Measurements from ENCODE around the gene CHST1. TPM values are rescaled to one million over a fixed set of nuclear protein-coding genes. Genes with fewer than 3 reads are reported as not detected.

CHST1 gene
- total and polyA plus RNA-seq, 10 of the 15 experiments (the other 5 are each of a cell fraction or from before 2014, with no cell fraction given): not detected

DNA sequence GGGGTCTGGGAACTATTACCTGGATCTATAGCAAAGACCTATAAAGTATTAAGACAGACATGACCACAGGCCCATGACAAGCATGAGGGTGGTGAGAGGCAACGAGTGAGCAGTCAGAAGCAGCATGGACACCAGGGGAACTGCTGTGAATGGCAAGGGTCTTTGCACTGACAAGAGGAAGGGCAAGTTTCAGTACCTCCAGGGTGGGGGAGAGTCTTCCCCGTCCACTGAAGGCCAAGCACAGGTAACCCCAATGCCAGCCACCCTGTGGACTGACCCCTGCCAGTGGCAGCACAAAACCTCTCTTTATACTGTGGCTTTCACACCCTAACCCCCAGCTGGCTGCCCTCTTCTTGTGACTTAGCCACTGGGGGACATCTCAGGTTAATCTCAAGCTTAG lies 55.5 kb downstream of the CHST1 start (continued):
- TF ChIP-seq, protein P1, sequence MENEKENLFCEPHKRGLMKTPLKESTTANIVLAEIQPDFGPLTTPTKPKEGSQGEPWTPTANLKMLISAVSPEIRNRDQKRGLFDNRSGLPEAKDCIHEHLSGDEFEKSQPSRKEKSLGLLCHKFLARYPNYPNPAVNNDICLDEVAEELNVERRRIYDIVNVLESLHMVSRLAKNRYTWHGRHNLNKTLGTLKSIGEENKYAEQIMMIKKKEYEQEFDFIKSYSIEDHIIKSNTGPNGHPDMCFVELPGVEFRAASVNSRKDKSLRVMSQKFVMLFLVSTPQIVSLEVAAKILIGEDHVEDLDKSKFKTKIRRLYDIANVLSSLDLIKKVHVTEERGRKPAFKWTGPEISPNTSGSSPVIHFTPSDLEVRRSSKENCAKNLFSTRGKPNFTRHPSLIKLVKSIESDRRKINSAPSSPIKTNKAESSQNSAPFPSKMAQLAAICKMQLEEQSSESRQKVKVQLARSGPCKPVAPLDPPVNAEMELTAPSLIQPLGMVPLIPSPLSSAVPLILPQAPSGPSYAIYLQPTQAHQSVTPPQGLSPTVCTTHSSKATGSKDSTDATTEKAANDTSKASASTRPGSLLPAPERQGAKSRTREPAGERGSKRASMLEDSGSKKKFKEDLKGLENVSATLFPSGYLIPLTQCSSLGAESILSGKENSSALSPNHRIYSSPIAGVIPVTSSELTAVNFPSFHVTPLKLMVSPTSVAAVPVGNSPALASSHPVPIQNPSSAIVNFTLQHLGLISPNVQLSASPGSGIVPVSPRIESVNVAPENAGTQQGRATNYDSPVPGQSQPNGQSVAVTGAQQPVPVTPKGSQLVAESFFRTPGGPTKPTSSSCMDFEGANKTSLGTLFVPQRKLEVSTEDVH (IDR thresholded peaks at IDR 0.05; ENCODE audit: low read depth, partially characterized antibody): no peak
- TF ChIP-seq NBN (IDR thresholded peaks at IDR 0.05) (no peak), MEF2A (IDR thresholded peaks at IDR 0.05; ENCODE audit: insufficient read depth, low read depth, low read length) (no peak)
- TF ChIP-seq, protein P2, sequence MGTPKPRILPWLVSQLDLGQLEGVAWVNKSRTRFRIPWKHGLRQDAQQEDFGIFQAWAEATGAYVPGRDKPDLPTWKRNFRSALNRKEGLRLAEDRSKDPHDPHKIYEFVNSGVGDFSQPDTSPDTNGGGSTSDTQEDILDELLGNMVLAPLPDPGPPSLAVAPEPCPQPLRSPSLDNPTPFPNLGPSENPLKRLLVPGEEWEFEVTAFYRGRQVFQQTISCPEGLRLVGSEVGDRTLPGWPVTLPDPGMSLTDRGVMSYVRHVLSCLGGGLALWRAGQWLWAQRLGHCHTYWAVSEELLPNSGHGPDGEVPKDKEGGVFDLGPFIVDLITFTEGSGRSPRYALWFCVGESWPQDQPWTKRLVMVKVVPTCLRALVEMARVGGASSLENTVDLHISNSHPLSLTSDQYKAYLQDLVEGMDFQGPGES (IDR thresholded peaks at IDR 0.05): no peak
- TF ChIP-seq, protein P3, sequence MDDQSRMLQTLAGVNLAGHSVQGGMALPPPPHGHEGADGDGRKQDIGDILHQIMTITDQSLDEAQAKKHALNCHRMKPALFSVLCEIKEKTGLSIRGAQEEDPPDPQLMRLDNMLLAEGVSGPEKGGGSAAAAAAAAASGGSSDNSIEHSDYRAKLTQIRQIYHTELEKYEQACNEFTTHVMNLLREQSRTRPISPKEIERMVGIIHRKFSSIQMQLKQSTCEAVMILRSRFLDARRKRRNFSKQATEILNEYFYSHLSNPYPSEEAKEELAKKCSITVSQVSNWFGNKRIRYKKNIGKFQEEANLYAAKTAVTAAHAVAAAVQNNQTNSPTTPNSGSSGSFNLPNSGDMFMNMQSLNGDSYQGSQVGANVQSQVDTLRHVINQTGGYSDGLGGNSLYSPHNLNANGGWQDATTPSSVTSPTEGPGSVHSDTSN (IDR thresholded peaks at IDR 0.05; ENCODE audit: insufficient replicate concordance, low read depth, low read length): no peak

DNA sequence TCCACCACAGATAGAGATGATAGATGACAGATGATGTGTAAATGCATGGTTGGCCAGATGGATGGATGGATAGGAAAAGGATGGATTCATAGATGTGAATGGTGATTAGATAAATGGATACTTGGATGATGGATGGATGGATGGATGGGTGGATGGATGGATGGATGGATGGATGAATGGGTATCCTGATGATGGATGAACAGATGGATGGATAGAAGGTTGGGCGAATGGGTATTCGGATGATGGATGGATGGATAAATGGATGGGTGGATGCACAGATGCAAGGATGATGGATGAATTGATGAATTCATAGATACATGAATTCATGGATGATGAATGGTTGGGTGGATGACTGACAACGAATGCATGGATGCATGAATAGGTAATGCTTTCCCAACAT lies 56.1 kb downstream of the CHST1 start:
- Histone ChIP-seq H3K9ac (ENCODE audit: control insufficient read depth, insufficient read depth, low read length) (no peak overlapping the region), H3K9me3 (replicated peaks; ENCODE audit: control insufficient read depth, insufficient read depth, low read length) (no peaks in the 10 kb centered on the region), H3K27me3 (replicated peaks in 1 of 2; ENCODE audit: control insufficient read depth in 2 of 2, insufficient read depth in 2 of 2, low read length in 1 of 2) (peaks cover 0 to 1% of the 10 kb centered on the region in 2 experiments; a peak in 1 of 4 replicates), H2AFZ (ENCODE audit: control insufficient read depth, low read depth, low read length) (no peak overlapping the region), H4K20me1 (ENCODE audit: control insufficient read depth, insufficient read depth) (no peaks in the 10 kb centered on the region; the same call in 1 of the 2 replicates), H3K79me2 (ENCODE audit: control insufficient read depth, insufficient read depth, low read length) (no peaks in the 10 kb centered on the region), H3K27ac (ENCODE audit: control insufficient read depth, insufficient read depth) (no peak overlapping the region), H3K4me2 (ENCODE audit: control insufficient read depth, insufficient read depth) (no peak overlapping the region), H3K4me1 (ENCODE audit: control insufficient read depth, insufficient read depth, low read length) (no peaks in the 10 kb centered on the region), H3K4me3 (no peak overlapping the region), H3K36me3 (ENCODE audit: control insufficient read depth in 2 of 2, insufficient read depth in 2 of 2, low read length in 1 of 2) (no peaks in the 10 kb centered on the region)
- DNase-seq (ENCODE audit: low read depth, low spot score) (no peak), ATAC-seq (no peak), FAIRE-seq (no peak)
- SMC1A ChIA-PET (ENCODE audit: uncharacterized antibody, unreplicated experiment): no interaction called here
- BruUV-seq (replicated peaks): no TSS peak
- 35% methylated on average over 3 of the region's 3 CpGs for WGBS (ENCODE audit: insufficient coverage, insufficient replicate concordance, low lambda C conversion rate, missing lambda C conversion rate)
- in situ Hi-C loops (cut with MboI) (no loop called here), intact Hi-C loops (cut with micrococcal nuclease; ENCODE audit: unreplicated experiment) (no loop called here)
- CTCF ChIA-PET: no interaction called here
- RAD21 ChIA-PET (ENCODE audit: unreplicated experiment): no interaction called here
- POLR2A ChIA-PET: no interaction called here
- TF ChIP-seq, protein P4, sequence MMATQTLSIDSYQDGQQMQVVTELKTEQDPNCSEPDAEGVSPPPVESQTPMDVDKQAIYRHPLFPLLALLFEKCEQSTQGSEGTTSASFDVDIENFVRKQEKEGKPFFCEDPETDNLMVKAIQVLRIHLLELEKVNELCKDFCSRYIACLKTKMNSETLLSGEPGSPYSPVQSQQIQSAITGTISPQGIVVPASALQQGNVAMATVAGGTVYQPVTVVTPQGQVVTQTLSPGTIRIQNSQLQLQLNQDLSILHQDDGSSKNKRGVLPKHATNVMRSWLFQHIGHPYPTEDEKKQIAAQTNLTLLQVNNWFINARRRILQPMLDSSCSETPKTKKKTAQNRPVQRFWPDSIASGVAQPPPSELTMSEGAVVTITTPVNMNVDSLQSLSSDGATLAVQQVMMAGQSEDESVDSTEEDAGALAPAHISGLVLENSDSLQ (IDR thresholded peaks at IDR 0.05): no peak
- TF ChIP-seq ZNF207 (IDR thresholded peaks at IDR 0.05; ENCODE audit: borderline replicate concordance): no peak
- TF ChIP-seq TCF7 (IDR thresholded peaks at IDR 0.05; ENCODE audit: borderline replicate concordance): no peak
- TF ChIP-seq SIN3A (IDR thresholded peaks at IDR 0.05; ENCODE audit: low read depth, low read length): no peak
- TF ChIP-seq ATF7 (IDR thresholded peaks at IDR 0.05; ENCODE audit: low read depth): no peak
- TF ChIP-seq, protein P5, sequence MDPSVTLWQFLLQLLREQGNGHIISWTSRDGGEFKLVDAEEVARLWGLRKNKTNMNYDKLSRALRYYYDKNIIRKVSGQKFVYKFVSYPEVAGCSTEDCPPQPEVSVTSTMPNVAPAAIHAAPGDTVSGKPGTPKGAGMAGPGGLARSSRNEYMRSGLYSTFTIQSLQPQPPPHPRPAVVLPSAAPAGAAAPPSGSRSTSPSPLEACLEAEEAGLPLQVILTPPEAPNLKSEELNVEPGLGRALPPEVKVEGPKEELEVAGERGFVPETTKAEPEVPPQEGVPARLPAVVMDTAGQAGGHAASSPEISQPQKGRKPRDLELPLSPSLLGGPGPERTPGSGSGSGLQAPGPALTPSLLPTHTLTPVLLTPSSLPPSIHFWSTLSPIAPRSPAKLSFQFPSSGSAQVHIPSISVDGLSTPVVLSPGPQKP (IDR thresholded peaks at IDR 0.05; ENCODE audit: low read depth, low read length): no peak
- TF ChIP-seq, protein P6, sequence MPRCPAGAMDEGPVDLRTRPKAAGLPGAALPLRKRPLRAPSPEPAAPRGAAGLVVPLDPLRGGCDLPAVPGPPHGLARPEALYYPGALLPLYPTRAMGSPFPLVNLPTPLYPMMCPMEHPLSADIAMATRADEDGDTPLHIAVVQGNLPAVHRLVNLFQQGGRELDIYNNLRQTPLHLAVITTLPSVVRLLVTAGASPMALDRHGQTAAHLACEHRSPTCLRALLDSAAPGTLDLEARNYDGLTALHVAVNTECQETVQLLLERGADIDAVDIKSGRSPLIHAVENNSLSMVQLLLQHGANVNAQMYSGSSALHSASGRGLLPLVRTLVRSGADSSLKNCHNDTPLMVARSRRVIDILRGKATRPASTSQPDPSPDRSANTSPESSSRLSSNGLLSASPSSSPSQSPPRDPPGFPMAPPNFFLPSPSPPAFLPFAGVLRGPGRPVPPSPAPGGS (IDR thresholded peaks at IDR 0.05; ENCODE audit: borderline replicate concordance, insufficient read depth, low read depth, low read length, poor library complexity, severe bottlenecking): no peak
- TF ChIP-seq EGR1 (IDR thresholded peaks at IDR 0.05; ENCODE audit: borderline replicate concordance in 1 of 2, low read depth in 2 of 2, low read length in 2 of 2): no peak
- no peak for TF ChIP-seq WRNIP1 (IDR thresholded peaks at IDR 0.05; ENCODE audit: borderline replicate concordance, low read depth, low read length)
